Middle frontal gyrus (tissue), 1 donor: ENCODE measurements around the gene NDUFB5.
A peak's percentile ranks its signal among the peaks of the same experiment; 100 is the strongest.

Experiments
- DNase-seq: peaks from one replicate; pipeline ENCODE4 v3.0.0-alpha.2; 2015; ENCODE audit warnings: low spot score; ENCODE audit errors: extremely low spot score

NDUFB5 gene

DNA sequence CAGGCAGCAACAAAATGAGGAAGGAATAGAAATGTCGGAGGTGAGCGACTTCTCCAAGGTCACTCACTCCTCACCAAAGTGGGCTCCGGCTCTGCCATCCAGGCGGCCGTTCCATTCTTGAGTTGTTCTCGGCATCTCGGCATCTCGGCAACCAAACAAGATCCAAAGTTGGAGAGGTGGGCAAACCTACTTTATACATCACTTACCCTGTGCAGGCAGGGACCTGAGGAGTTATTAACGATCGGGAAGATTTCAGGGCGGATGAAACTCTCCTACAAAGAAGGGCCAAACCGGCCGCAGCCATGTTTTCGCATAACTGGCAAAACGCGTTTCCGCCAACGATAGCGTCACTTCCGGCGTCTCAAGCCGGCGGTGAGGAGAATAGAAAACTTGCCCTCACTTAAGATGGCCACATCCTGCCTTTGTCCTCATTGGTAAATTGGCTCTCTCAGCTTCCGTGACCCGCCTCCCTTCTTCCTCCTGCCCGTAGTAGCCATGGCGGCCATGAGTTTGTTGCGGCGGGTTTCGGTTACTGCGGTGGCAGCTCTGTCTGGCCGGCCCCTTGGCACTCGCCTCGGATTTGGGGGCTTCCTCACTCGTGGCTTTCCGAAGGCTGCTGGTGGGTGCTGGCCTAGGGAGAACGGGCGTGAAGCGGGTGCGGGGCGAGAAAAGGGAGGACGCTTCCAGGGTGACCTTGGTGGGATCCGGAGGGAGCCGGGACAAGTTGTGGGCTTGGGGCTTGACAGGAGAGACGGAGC lies at the start of gene NDUFB5, which contains the start of gene MRPL47:
Gene NDUFB5, plus strand, starts transcription at position 474 of the 758 bp plus-strand sequence. Its CDS starts 22 bp downstream, at position 496.
Gene MRPL47, minus strand, starts transcription at position 318 of the 758 bp plus-strand sequence. Its CDS starts 14 bp downstream, at position 304.
- DNase-seq, result peak; percentile 97

DNA sequence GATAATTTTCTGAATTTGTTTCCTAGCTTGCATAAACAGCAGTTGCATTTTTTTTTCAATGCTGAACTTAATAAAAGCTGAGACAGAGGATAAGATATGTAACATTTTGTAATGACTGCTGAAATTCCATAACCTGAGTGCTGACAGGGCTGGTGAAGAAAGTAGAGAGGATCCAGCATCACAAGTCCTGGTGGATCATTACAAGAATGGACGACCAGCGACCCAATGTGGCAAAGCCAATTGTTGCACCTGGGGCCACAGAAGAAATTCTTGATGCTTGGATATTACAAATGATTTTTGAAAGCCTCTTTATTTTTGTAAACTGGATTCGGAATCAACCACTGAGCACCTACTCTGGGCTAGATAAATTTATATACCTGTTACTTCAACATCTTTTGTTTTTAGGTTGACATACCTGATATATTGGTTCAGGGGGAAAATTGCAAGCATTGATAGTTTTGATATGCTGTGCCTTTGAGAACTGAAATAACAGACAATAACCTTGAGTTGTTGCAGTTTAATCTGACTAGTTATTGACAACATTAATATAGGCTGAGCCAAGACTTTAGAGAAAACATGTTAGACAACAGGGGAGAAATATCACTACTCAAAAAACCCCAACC lies 45.7 kb upstream of the NDUFB5 start:
- peak; percentile 27 for DNase-seq

DNA sequence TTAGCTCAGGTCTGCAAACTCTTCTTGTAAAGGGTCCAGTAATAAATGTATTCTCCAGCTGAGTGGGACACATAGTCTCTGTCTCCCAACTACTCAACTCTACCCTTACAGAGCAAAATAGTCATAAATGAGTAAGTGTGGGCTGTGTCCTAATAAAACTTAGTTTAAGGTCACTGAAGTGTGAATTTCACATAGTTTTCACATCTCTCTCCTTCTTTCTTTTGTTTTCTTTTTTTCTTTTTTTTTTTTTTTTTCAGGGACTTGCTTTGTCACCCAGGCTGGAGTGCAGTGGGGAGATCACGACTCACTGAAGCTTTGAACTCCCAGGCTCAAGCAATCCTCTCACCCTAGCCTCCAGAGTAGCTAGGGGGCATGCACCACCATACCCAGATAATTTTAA lies 43.8 kb upstream of the NDUFB5 start:
- no peak for DNase-seq

DNA sequence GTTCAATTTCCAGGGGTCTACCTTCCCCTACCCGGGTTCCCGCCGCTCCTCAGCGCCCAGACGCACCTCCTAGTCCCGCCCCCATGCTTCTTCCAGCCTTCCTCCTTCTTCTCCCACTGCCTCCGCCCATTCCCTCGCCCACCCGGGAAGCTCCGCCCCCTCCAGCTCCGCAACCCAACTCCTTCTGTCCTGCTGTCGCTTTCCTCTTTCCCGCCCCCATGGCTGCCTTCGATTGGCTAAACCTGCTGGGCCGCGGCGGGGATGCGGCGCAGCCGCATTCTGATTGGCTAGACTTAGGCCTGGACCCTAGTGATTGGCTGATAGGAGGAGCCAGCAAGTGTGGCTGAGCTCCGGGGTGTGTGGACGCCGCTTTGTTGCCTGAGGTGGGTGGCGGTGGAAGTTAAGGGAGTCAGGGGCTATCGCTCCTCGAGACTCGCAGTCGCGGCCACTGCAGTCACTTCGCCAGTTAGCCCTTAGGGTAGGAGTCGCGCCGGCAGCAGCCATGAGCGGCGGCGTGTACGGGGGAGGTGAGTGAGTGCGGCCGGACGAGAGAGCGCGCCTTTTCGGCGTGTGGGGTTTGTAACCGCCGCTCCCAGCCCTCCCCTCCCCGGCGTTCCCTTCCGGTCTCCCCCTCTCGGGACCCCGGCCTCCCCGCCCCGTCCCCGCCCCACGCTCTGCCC lies 41.9 kb upstream of the NDUFB5 start, which contains the start of gene ACTL6A:
Gene ACTL6A, plus strand, starts transcription at position 336 of the 680 bp plus-strand sequence. Its CDS starts 167 bp downstream, at position 503.
- DNase-seq, result peak; percentile 97

DNA sequence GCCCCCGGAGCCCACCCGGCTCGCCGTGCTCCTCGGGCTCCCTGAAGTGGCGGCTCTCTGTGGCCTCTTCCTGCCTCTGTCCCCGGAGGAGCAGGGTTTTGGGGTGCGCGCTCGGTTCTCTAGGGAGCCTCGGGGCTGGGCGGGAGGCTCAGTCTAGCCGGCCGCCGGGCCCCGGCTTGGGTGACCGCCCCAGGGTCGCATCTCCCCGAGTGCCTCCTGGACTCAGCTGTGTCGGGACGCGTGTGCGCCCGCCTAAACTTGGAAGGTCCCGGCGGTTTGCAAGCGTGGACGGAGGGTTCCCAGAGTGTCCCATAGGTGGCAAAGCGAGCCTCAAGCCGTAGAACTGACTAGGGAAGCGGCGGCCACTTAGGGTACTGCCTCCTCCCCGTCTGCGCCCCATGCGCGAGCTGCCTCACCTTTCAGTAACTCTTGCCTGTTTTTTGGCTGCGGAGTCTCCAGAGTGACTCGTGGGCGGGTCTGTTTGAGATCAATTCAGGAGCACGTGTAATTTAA lies 41.3 kb upstream of the NDUFB5 start:
- no peak for DNase-seq

DNA sequence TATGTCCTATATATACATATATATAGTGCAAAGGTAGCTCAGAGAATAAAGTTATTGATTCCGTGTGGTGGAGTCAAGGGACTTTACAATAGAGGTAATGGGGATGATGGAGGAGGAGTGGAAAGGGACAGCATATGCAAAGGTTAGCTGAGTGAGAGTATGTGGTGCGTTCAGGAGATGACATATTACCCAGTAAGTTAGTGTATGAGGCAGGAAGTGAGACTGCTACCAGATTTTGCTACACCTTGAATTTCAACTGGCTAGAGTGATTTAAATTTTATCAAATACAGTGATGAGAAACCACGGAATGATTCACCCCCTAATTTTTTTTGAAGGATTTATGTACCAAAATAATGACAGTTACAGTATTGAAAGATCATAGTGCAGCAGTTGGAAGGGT lies 39.1 kb upstream of the NDUFB5 start:
- no peak for DNase-seq

DNA sequence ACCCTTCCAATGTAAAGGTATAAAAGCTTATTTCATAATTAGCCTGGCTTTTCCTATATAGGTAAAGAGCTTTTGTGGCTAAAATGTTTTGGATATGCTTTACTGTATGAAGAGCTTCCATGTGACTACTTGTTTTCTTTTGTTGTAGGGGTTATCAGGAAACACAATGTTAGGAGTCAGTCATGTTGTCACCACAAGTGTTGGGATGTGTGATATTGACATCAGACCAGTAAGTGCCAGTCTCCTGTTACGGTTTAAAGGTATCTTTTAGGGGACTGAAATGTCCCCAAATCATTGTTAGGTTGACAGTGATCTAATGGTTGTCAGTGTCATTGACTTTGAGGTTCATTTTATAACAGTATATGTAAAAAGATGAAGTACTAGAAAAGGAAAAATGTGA lies 23.6 kb upstream of the NDUFB5 start:
- DNase-seq, result no peak

DNA sequence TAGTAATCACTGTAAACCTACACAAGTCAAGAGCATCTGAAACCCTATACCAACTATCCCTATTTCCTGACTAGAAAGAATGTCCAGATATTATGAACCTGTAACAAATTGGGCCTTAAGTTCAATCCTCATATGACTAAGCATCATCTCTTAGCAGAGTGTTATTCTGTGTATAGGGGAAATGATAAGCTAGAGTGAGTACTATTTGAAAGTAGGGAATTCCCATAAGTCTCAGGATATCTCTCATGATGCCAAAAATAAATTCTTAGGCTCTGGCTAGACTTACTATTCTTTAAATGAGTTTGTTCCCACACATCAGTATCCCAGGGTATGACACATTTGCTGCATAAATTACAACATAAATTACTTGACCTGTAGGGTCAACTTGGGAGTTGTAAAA lies 15.5 kb upstream of the NDUFB5 start:
- DNase-seq, result no peak

DNA sequence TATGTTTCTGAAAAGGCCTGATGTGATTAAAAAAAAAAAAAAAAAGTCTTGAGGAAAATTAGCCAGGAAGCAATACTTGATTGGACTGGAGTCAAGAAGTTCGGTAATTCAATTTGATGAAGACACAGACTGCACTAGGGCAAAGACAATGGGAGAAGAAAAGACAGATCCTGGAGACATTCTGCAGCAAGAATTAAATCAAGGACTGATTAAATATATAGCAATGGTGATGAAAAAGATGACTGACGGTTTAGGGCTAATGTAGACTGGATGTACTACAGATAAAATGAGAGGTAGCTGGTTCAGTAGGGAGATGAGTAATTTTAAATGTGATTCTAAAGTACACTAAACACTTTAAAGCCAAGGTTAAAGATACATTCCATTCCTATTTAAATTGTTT lies 13.9 kb upstream of the NDUFB5 start:
- DNase-seq, result no peak

DNA sequence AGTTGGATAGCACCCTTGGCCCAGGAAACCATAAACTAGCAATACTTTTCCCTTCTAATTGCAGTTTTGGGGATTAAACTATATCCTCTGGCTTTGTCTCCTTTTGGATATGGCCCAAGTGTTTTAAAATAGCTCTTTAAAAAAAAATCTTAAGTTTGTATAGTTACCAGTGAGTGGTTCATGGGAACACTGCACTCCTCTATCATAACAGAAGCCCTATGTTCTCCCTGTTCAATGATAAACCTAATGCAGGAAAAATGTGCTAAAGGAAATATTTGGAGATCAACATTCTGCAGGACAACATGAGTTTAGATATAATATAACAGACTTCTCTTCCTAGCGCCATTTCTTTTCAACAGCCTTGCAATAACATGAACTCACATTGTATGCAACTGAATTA lies 13.3 kb upstream of the NDUFB5 start:
- no peak for DNase-seq

DNA sequence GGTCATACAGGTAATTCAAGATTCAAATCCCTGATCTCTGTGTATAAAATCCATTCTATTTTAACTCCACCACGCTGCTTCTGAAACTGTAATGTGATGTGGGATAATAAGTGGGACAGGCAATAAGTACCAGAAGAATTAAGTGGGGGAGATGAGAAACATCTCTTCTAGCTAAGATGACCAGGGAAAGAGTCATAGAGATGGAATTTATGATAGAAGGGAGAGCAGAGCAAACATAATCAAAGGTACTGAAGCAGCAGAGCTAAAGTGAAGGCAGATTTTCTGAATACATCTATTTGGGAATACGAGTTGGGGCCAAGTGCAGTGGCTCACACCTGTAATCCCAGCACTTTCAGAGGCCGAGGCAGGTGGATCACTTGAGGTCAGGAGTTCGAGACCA lies 5.1 kb upstream of the NDUFB5 start:
- DNase-seq, result no peak

DNA sequence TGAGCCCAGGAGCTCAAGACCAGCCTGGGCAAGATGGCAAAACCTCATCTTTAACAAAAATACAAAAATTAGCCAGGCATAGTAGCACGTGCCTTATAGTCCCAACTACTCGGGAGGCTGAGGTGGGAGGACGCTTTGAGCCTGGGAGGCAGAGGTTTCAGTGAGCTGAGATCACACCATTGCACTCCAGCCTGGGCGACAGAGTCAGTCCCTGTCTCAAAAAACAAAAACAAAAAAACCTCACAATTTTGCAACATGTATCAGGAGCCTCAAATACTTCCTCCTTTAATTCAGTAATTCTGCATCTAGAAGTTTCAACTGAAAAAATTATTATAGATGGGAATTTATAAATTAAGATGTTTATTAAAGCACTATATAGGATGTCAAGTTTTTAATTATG lies 1.3 kb upstream of the NDUFB5 start:
- no peak for DNase-seq

DNA sequence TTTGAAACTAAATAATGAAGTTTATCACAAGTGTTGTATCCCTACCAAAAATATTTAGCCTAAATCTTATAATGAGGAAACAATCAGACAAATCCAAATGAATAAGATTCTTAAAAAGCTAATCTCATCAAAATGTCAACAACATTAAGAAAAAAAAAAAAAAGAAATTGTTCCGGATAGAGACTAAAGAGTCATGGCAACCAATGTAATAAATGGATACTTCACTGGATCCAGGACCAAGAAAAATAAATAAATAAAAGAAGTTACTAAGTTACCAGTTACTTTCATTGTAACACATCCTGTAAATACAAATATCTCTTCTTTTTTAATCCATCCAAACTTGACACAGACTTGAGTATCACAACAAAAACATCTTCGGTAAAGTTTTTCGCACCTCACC lies 763 bp upstream of the NDUFB5 start:
- no peak for DNase-seq

DNA sequence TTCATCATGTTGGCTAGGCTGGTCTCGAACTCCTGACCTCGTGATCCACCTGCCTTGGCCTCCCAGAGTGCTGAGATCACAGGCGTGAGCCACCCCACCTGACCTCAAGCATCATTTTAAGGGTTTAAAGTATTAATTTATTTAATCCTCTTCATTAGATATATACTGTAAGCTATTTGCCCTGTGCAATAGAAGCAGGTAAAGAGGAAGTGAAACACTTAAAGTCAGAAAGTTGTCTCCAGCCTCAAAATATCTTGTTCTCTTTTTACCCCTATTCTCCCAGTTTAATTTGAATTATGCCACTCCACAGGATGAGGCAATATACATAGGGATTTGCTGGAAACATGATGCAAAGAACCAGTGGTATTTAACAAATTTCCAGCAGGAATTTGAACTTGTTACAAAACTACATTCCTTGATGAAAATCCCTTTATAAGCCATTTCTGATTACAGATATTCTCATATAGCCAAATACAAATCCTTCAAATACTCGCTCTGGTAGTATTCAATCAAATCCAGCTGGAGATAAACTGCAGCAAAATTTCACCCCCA lies 2.0 kb downstream of the NDUFB5 start:
- no peak for DNase-seq

DNA sequence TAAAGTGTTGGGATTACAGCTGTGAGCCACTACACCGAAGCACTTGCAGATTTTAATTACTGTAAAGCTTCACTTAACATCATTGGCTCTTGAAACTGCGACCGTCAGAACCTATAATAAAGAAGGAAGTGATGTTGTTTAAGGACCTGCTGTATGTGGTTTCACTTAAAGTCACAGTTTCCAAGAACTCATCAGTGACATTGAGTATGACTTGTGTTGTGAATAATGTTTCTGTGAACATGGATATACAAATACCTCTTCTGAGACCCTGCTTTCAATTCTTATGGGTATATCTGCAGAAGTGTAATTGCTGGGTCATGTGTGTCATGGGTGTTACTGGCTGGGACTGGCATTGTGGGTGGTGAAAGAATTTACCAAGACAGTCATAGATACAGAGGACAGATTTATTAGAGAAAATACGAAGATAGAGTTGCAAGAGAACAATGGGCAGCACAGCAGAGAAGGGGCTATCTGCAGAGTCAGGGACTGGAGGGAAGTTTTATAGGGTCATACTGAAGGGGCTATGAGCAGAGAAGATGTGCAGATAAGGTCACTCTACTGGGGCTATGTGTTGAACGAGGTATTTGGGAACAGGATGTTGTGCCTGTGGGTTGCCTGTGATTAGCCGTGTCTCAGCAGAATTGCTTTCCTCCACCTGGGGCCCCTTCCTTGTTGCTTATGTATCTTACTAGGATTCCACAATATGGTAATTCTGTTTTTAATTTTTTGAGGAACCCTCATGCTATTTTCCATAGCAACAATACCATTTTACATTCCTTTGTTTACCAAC lies 4.5 kb downstream of the NDUFB5 start:
- DNase-seq, result no peak

DNA sequence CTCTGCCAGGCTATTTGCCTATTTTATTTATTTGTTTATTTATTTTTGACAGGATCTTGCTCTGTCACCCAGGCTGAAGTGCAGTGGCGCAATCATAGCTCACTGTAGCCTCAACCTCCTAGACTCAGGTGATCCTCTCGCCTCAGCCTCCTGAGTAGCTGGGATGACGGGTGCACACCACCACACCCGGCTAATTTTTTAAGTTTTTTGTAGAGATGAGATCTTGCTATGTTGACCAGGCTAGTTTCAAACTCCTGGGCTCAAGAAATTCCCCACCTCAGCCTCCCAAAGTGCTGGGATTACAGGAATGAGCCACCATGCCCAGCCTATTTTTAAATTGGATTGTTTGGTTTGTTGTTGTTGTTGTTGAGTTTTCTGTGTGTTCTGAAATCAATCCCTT lies 5.5 kb downstream of the NDUFB5 start:
- DNase-seq, result no peak

DNA sequence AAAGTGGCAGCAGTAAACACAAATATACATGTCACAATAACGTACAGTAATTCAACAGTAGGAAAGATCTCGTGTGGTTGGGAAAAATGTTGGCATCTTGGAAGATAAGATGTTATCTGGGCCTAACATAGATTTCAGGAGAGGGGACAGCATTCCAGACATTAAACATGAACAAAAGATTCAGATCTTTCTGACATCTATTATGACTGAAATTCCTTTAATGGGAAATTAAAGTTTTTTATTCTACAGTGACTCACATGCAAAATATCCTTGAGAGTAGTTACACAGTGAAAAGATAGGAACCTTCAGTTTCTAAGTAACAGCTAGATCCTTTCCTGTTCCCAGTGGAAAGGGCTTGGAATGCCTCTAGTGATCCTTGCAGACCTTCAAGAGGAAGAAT lies 9.2 kb downstream of the NDUFB5 start:
- DNase-seq, result no peak

DNA sequence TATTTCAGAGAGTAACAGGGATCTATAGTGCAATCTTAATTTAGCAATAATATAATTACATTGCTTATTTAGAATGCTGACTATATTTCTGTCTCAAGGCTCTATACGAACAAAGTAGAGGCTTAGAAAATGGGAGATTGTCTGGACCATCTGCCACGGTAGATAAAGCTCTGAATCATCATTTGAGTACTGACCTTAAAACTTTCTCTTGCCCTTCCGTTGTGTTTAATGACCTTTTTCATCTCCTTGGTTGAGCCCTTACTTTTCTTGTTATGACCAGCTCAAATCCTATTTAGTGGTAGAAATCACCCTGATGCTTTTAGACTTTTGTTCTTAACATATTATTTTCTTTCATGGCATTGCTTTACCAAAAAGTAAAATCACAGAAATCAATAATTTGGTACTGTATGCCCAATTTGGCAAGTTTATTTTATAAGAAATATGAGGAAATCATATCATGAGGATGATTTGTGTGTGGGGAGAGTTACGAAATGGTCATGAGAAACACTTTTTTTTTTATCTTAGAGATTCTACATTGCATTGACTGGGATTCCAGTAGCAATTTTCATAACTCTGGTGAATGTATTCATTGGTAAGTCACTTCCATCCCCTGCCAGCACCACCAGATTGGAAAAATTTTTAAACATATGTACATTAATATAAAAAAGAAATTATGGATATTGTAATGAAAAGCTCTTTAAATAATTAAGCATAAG lies 11.0 kb downstream of the NDUFB5 start:
- no peak for DNase-seq

DNA sequence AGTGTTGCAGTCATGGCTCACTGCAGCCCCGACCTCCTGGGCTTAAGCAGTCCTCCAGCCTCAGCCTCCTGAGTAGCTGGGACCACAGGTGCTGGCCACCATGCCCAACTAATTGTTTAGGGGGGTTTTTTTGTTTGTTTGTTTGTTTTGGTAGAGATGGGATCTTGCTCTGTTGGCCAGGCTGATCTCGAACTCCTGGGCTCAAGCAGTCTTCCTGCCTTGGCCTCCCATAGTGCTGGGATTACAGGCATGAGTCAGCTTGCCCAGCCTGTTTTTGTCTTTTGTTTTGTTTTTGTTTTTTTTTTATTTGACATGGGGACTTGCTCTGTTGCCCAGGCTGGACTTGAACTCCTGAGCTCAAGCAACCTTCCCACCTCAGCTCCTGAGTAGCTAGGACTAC lies 17.4 kb downstream of the NDUFB5 start:
- no peak for DNase-seq

DNA sequence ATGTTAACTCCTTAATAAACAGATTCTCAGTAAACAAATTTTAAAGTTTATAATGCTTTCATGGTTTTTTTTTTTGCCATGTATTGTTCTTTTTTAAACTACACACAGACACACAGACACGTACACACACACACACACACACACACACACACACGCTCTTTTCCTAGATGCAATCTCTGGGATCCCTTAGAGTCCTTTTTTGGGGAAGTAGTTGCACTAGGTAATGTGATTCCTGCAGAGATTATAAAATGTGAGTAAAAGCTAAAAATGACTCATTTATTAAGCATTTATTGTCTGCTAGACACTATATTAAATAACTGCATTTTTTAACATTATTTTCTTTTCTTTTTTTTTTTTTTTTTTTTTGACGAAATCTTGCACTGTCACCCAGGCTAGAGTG lies 19.9 kb downstream of the NDUFB5 start:
- DNase-seq, result no peak
